ENCODE measurements around the gene PHTF2.

GRCh38 chr7:77826300-77826699 lies 27.7 kb downstream of the PHTF2 start:
- TF ChIP-seq EZH2 (IDR thresholded peaks at IDR 0.05; ENCODE audit: insufficient read depth, low read length) = no peak
- no peak for TF ChIP-seq CTCF (IDR thresholded peaks at IDR 0.05; ENCODE audit: insufficient read depth, low read depth, low read length)

All from astrocyte (in vitro differentiated cells and primary cell).